ENCODE measurements around the gene NPL.
A peak's percentile ranks its signal among the peaks of the same experiment; 100 is the strongest.

Gene NPL

DNA sequence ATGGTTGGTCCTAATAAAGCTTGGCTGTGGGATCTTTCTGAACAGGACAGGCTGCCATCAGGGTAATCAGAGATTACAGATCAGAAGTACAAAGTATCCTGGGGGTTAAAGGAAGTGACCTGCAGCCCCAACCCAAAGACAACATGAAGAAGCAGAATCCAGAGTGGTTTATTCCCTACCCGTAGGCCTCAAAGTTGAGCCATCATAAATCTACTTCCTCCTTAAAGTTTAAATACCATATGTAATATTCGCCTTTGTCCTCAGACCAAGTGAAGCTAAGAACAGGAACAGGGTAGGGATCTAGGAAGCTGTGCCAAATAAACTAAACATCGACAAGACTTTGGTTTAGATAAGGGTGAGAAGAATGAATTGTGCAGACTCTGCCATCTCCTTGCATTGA lies 33.6 kb downstream of the NPL start:
- no peak for DNase-seq

DNA sequence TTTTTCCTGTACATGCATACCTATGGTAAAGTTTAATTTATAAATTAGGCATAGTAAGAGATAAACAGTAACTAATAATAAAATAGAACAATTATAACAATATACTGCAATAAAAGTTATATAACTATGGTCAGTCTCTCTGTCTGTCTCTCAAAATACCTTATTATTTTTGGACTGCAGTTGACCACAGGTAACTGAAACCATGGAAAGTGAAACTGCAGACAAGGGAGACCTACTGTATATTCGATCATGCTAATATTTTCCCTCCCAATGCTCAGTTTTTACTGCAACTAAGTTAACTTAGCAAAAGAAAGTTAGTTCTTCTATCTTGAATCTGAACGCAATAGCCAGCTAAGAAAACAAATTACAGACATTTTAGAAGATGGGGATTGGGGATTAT lies 37.3 kb downstream of the NPL start:
- no peak for DNase-seq

DNA sequence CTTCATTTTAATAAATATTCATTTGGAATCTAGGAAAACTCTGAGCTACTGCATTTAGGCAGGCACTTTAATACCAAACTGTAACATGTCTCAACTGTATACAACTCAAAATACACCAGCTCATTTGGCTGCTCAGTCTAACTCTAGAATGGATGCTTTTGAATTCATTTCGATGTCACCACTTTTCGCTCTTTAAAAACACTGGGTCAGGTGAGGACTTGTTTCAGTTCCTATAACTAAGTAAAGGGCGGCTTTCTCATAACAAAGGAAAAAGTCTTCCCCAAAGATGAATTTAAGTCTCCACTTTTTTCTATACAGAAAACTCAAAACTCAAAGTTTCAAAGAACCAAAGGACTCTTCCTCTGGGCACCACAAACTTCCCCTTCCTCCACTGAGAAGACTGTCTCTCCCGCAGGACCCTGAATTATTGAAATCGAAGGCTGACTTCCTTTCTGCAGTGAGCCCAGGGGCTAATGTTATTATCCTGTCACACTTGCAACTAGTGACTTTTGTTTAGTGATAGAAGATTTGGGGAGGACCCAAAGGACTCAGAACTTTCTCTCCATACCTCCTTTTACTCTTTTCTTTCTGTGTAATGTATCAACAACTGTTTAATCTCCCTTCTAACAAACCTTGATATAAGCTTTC lies 39.8 kb downstream of the NPL start:
- DNase-seq = no peak

DNA sequence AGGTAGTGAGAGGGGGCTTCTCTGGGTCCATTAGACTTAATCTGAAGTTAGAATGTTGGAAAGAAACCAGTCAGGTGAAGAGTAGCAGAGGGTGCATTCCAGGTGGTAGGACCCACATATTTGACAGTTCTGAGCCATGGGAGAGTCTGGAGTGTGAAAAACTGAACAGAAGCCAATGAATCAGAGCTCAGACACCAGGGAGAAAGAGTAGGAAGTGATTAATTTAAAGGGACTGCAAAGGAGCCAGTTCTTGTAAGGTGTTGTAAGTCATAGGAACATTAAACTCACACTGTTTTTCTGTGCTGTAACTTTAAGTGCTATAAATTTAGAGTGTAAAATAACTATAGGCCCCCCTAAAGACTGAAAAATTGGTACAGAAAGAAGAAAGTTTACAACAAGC lies 43.7 kb downstream of the NPL start:
- no peak for DNase-seq

DNA sequence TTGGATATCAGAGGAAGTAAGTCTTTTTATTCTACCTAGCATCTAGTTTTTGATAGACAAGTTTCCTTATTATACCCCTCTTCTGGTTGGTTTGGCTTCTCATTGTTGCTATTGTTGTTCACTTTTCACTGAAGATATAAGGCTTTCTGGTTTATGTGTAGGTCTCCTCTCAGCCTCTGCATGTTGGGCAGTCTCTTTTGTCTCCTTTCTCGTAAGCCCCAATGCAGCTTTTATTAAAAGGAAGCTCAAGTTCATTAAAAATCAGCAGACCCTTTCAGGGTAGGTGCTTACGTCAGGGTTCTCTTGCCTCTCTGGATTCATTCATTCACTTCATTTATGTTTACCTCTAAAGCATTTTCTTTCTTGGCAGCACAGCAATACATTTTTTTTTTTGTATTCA lies 44.8 kb downstream of the NPL start:
- DNase-seq = no peak

DNA sequence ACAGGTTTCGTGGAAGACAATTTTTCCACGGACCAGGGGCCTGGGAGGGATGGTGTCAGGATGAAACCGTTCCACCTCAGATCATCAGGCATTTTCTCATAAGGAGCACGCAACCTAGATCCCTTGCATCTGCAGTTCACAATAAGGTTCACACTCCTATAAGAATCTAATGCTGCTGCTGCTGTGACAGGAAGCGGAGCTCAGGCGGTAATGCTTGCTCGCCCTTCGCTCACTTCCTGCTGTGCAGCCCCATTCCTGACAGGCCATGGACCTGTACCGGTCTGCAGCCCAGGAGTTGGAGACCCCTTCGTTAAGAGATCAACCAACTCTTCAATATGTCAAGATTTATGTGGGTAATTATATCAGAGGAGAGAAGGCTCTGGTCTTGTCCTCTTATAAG lies 46.2 kb downstream of the NPL start:
- DNase-seq = no peak

DNA sequence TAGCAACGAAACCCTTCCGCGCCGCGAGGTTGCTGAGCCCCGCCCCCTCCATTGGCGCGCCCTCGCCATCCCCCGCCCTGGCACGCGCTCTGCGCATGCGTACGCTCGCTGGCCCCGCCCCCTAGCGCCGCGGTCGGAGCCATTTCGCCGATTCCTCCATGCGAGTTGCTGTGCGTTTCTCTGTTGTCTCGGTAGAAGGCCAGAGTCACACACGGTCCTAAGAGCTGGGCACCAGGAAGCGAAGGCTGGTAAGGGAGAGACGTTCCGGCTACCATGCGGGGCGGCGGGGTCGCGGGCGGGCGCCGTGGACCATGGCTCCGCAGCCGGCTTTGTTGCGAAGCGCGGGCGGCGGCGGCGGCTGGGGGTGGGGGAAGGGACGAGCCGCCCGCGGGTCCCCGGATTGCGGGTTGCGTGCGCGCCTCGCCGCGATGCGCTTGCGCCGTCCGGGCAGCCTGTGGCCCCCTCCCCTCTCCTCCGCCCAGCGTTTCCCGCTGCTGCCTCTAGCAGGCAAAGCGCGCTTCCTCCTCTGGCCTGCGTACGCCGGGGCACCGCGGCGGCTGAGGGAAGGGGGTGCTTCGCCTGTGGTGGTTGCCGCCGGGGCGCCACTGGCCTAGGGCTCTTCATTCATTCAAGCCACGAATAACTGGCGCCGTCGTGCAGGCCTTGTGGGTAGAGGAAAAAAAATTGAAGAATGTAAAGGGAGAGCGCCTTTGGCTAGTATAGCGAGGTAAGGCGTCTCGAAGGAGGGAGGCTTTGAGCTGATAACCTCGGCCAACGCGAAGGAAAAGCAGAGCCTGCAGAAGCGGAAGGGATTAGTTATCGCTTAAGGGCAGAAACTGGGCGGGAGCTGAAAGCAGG lies 49.9 kb downstream of the NPL start, which contains the start of gene DHX9:
Gene DHX9, plus strand, starts transcription at position 139 of the 858 bp plus-strand sequence. CDS start 3,220 bp downstream, outside the sequence.
- peak; percentile 91 for DNase-seq

DNA sequence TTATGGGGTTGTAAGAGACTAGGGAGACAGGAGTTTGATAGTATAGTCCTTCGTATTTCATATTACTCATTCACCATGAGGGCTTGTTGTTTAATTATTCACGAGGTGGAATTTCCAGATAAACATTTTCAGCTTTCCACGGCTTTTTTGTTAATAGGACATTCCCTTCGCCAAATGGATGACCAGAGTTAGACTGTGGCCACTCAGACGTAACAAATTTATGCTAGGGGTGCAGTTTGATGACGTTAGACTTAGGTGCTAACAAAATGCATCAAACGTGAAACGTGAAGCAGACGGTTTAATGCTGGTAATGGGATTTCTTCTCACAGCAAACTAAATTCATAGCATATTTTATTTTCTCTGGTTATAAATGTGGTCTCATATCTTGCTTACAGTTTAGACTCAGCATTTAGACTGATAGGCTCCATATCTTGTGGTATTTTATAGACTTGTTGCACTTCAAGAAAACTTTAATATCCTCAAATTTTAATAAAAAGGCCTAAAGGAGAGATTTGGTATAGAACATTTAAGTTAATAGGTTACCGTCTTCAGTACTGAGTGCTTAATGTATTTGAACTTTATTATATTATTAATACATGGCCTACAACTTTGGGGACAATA lies 51.9 kb downstream of the NPL start:
- DNase-seq = no peak

DNA sequence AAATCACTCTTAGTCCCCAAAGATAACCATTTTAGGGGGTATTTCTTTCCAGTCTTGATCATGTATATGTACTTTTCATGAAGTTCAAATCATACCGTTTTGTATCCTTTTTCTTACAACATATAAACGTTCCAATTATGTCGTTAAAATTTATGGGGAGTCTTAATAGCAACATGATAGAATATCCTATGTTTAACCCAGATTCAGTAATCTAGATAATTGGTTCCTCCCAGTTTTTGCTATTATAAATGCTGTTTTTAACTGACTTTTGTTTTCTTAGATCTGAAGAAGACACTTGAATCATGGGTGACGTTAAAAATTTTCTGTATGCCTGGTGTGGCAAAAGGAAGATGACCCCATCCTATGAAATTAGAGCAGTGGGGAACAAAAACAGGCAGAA lies 52.7 kb downstream of the NPL start:
- no peak for DNase-seq

DNA sequence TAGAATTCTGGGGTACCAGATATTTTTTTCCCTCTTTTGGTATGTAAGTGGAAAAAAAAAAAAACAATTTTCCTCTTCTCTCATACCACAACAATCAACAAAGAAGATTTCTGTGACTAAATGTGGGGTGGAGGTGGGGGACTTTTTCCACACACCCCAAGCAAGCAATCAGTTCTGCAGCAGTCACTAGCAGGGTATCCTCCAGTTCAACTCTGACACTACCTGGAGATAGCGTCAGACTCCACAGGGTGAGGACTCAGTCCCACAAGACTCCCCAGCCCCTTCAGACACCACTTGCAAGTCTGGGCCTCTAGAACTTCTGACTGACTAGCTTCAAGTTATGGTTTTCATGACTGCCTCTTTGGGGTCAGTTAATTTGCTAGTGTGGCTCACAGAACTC lies 55.8 kb downstream of the NPL start:
- DNase-seq = no peak

DNA sequence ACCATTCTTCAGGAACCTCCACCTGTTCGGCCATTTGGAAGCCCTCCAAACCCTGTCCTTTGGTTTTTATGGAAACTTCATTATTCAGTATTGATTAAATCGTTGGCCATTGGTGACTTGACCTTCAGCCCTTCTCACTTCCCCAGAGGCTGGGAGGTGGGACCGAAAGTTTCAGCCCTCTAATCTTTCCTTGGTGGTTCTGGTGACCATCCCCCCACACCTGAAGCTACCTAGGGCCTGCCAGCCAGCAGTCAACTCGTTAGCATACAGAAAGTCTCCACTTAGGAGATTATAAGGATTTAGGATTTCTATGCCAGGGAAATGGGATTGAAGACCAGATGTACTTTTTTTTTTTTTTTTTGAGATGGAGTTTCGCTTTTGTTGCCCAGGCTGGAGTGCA lies 56.3 kb downstream of the NPL start:
- no peak for DNase-seq

DNA sequence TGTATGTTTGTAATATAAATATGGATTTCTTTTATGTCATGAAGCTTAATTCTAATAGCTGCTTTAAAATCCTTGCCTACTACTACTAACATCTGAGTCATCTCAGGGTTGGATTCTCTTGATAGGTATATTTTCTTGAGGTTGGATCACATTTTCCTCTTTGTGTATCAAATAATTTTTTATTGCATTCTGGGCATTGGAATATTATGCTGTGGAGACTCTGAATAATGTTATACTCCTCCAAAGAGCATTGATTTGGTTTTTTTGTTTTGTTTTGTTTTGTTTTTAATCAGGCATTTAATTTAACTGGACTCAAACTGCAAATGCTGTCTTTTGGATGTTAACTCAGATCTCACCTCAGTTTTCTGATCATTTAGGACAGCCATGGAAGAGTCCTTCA lies 57.5 kb downstream of the NPL start:
- no peak for DNase-seq

DNA sequence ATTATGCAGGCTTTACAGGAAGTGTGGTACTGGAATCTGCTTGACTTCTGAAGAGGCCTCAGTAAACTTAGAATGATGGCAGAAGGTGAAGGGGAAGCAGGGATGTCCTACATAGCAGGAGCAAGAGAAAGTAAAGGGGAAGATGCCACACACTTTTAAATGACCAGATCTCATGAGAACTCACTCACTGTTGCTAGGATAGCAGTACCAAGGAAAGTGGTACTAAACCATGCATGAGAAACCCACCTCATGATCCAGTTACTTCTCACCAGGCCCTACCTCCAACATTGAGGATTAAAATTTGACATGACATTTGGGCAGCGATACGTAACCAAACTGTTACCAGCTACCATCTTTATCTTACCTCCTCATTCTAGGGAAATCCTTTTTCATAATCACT lies 59.2 kb downstream of the NPL start:
- no peak for DNase-seq

DNA sequence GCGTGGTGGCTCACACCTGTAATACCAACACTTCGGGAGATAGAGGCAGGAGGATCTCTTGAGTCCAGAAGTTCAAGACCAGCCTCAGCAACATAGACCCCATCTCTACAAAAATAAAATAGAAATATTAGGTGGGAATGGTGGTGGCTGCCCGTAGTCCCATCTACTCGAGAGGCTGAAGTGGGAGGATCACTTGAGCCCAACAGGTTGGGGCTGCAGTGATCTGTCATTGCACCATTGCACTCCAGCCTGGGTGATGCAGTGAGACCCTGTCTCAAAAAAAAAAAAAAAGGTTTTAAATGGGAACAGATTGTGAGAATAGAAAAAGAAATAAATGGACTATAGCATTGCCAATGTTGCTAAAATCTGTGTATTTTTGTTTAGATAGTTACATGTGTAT lies 60.7 kb downstream of the NPL start:
- no peak for DNase-seq

DNA sequence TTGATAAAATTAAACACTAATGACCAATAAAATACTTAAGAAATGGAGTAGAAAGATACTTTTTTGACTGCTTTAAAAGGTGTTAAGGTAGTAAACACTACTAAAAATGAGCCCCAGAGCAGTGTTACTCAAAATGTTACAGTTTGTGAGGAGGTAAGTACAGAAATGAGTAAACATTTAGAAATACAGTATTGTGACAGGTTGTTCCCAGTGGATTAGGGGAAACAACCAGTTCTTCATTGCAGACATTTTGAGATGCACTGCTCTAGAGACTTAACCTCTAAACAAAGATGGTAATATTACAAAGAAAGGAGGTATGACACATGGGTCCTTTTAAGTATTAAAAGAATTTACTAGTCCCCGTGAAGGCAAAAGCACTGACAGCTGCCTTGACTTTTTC lies 62.3 kb downstream of the NPL start:
- DNase-seq = no peak

DNA sequence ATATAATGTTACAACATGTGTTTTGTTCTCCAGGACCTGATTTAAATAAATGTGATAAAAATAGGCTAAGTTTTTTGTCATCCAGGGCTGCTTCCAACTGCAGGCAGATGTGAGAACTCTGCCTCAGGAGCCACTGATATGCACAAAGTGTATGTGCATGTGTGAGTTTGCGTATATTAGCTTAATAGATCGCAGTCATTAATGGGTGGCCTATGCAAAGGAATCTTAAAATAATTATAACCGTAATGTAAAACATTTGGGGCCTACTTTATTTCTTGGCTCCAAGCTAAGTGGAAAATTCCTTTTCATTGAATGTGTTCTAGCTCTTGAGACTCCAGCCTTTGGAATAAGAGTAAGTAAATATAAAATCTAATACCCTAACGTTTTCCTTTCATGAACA lies 66.3 kb downstream of the NPL start:
- no peak for DNase-seq

DNA sequence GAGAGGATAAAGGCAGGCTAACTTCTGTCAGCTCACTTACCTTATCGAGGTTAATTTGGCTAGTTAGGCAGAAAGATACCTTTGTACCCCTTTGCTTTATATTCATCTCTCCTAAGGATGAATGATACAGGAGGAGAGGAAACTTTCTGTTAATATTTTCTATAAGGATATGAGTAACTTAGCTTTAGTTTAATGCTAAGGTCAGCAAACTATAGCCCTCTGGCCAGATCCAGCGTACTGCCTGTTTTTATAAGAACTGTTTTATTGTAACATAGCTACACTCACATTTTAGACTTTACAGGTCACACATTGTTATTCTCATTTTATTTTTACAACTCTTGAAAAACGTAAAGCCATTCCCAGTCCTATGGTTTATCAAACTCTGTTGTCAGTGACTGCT lies 67.6 kb downstream of the NPL start:
- no peak for DNase-seq

DNA sequence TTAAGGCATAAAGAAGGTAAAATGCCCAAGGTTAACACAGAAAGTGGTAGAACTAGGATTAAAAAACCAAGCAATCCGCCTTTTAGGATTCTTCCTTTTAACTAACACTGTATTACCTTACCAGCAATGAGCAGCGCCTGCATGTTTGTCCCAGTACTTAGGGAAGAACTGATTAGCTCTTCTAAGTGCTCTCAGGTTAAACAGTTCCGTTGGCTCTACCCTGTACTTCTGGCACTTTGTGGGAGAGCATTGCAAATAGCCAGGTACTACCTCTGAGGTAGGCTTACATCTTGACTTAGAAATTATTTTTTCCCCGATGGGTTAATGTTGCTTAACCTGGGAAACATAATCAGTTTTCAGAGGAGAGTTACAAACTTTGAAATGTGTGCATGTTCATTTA lies 71.1 kb downstream of the NPL start:
- no peak for DNase-seq

DNA sequence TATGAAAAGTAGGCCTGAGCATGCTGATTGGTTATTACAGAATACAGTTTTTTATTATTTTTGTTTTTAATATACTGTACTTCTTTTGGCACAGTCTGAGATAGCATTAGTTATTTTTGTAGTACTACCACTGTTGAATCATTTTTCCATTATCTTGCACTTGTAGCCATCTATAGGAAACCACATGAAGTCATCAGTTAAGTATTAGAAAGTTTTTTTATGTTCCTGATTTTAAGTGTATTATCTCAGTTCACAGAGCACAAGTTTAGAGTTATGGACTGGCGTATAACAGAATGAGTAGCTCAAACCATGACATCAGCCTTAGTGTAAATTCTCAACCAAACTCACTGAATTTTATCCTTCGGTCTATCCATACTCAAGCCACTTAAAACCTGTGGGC lies 72.4 kb downstream of the NPL start:
- no peak for DNase-seq

DNA sequence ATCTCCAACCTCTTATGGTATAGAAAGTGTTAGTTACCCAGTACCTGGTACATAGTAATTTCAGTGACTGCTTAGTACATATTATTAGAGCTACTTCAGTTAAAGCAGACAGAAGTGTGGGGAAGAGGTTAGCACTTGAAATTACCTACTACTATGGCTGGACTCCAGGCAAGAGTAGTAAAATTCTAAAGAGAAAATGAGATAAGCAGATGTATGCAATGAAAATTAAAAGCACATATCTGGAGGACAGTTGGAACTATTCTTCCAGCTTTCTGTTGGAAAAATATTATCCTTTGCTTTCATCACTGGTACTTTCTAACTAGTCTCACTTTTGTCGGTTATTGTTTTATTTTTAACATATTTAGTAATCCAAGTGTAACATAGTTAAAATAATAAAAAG lies 73.3 kb downstream of the NPL start:
- no peak for DNase-seq

DNA sequence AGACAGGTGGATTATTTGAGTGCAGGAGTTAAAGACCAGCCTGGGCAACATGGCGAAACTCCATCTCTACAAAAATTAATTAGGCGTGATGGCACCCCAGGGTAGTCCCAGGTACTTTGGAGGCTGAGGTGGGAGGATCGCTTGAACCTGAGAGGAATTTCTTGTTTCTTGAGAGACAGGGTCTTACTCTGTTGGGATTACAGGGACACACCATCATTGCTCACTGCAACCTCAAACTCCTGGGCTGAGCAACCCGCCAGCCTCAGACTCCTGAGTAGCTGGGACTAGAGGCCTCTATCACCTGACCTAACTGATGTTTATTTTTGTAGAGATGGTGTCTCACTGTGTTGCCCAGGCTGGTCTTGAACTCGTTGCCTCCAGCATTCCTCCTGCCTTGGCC lies 74.4 kb downstream of the NPL start:
- DNase-seq = no peak

DNA sequence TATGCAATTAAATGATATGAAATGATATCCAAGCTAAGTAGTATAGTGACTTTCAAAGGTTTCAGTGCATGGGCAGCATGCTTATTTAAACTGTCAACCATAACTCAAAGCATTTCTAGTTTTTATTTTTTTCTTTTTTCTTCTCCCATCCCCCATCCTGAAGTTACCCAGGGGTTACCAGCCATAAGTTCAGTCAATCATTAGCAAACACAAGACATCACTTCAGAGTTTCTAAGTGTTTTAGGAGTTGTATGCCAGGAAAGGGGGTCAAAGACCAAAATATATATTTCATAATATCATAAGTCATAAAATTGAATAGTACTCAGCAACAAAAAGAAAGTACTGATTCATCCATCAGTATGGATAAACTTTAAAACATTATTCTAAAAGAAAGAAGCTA lies 78.3 kb downstream of the NPL start:
- DNase-seq = no peak

DNA sequence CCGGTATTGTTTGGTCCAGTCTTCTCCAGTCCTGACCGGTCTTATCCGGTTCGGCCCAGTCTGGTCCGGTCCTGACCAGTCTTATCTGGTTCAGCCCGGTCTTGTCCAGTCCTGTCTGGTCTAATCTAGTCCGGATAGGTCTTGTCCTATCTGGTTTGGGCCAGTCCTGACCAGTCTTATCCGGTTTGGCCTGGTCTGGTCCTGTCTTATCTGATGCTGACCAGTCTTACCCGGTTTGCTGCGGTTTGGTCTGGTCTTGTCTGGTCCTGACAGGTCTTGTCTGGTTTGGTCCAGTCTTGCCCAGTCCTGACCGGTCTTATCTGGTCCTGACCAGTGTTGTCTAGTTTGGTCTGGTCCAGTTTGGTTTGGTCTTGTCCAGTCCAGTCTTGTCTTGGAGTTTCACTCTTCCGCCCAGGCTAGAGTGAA lies 79.7 kb downstream of the NPL start:
- no peak for DNase-seq

DNA sequence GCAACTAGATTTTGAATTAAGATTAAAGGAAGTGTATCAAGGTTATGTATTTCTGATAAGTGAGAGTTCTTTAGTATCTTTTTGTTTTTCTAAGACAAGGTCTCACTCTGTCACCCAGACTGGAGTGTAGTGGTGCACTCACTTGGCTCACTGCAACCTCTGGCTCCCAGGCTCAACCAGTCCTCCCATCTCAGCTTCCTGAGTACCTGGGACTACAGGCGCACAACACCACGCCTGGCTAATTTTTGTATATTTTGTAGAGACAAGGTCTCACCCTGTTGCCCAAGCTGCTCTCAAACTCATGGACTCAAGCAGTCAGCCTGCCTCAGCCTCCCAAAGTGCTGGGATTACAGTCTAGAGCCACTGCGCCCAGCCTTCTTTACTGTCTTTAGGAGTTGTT lies 83.3 kb downstream of the NPL start:
- DNase-seq = no peak

Data from NCI-H187 treated with DMSO at 0.1 percent for 48 hours (cell line).